ENCODE measurements around the gene GINS3. TPM values are rescaled to one million over a fixed set of nuclear protein-coding genes. Genes with fewer than 3 reads are reported as not detected.

The GINS3 gene
- total and polyA plus RNA-seq, 10 of the 15 experiments (the other 5 are each of a cell fraction or from before 2014, with no cell fraction given), result 13.6 to 22.4 (median 15.6) TPM

DNA sequence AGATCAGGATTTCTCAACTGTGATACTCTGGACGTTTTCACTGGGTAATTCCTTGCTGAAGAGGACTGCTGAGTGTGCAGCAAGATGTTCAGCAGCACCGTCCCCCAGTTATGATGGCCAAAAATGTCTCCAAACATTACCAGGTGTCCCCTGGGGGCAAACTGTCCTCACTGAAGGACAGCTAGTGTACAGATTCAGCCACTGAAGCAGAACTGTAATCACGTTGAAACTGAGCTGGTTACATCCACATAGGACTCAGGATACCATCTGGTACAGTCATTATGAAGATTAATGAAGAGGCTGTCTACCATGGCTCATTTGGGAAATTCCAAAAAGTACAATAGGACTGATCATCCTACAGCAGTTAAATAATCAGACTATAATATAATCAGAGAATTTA lies 43.3 kb upstream of the GINS3 start:
- Histone ChIP-seq H3K4me2 (ENCODE audit: control insufficient read depth, insufficient read depth) (no peak overlapping the region), H3K27ac (ENCODE audit: control insufficient read depth, insufficient read depth) (no peak overlapping the region), H3K4me1 (ENCODE audit: control insufficient read depth, insufficient read depth, low read length) (no peaks in the 10 kb centered on the region), H4K20me1 (ENCODE audit: control insufficient read depth, insufficient read depth) (no peaks in the 10 kb centered on the region), H2AFZ (ENCODE audit: control insufficient read depth, low read depth, low read length) (no peak overlapping the region), H3K36me3 (ENCODE audit: control insufficient read depth in 2 of 2, insufficient read depth in 2 of 2, low read length in 1 of 2) (no peaks in the 10 kb centered on the region), H3K4me3 (no peak overlapping the region), H3K9ac (ENCODE audit: control insufficient read depth, insufficient read depth, low read length) (no peak overlapping the region), H3K79me2 (ENCODE audit: control insufficient read depth, insufficient read depth, low read length) (no peaks in the 10 kb centered on the region), H3K27me3 (replicated peaks in 1 of 2; ENCODE audit: control insufficient read depth in 2 of 2, insufficient read depth in 2 of 2, low read length in 1 of 2) (no peaks in the 10 kb centered on the region; a peak in 1 of 4 replicates), H3K9me3 (replicated peaks; ENCODE audit: control insufficient read depth, insufficient read depth, low read length) (no peaks in the 10 kb centered on the region; the same call in 2 of the 3 replicates)
- no TSS peak for BruUV-seq (replicated peaks)
- no peak; the same call in 2 of the 3 replicates for ATAC-seq
- ChIA-PET CTCF (interaction anchor here (2.3 to 3.3 kb wide), 2 partner anchors 12 to 139 kb away, joined by 8 to 12 read pairs; no protein-coding TSS in a partner anchor), SMC1A (ENCODE audit: uncharacterized antibody, unreplicated experiment) (interaction anchor here (0.6 kb wide), 1 partner anchor 24 kb away, joined by 5 read pairs; no protein-coding TSS in a partner anchor), POLR2A (interaction anchor here (0.9 kb wide), 1 partner anchor 14 kb away, joined by 4 read pairs; no protein-coding TSS in a partner anchor), RAD21 (ENCODE audit: unreplicated experiment) (interaction anchor here (0.7 kb wide), 1 partner anchor 300 kb away, joined by 3 read pairs; no protein-coding TSS in a partner anchor)
- no peak for DNase-seq (ENCODE audit: low read depth, low spot score)
- intact Hi-C loops (cut with micrococcal nuclease; ENCODE audit: unreplicated experiment) (no loop called here), in situ Hi-C loops (cut with MboI) (loop anchor here (25.0 kb wide), 1 partner anchor 313 kb away; no protein-coding TSS in a partner anchor)
- TF ChIP-seq USF2 (IDR thresholded peaks at IDR 0.05; ENCODE audit: borderline replicate concordance, low read depth, low read length) (no peak), EED (IDR thresholded peaks at IDR 0.05; ENCODE audit: low read depth) (no peak)
- WGBS (ENCODE audit: insufficient coverage, insufficient replicate concordance, low lambda C conversion rate, missing lambda C conversion rate), result 3% methylated on average over 3 of the region's 3 CpGs
- no peak for FAIRE-seq

- in situ Hi-C loops (cut with MboI) (no loop called here), intact Hi-C loops (cut with micrococcal nuclease; ENCODE audit: unreplicated experiment) (no loop called here)
- WGBS (ENCODE audit: insufficient coverage, insufficient replicate concordance, low lambda C conversion rate, missing lambda C conversion rate), result 33% methylated on average over 8 of the region's 8 CpGs
- FAIRE-seq (no peak), ATAC-seq (no peak), DNase-seq (ENCODE audit: low read depth, low spot score) (no peak)
- Histone ChIP-seq H3K36me3 (ENCODE audit: control insufficient read depth in 2 of 2, insufficient read depth in 2 of 2, low read length in 1 of 2) (no peaks in the 10 kb centered on the region), H4K20me1 (ENCODE audit: control insufficient read depth, insufficient read depth) (no peaks in the 10 kb centered on the region), H3K4me2 (ENCODE audit: control insufficient read depth, insufficient read depth) (no peak overlapping the region), H3K9ac (ENCODE audit: control insufficient read depth, insufficient read depth, low read length) (no peak overlapping the region), H3K27ac (ENCODE audit: control insufficient read depth, insufficient read depth) (no peak overlapping the region), H3K9me3 (replicated peaks; ENCODE audit: control insufficient read depth, insufficient read depth, low read length) (no peaks in the 10 kb centered on the region; the same call in 2 of the 3 replicates), H3K27me3 (replicated peaks in 1 of 2; ENCODE audit: control insufficient read depth in 2 of 2, insufficient read depth in 2 of 2, low read length in 1 of 2) (no peaks in the 10 kb centered on the region; a peak in 1 of 4 replicates), H3K4me1 (ENCODE audit: control insufficient read depth, insufficient read depth, low read length) (no peaks in the 10 kb centered on the region), H3K4me3 (no peak overlapping the region), H3K79me2 (ENCODE audit: control insufficient read depth, insufficient read depth, low read length) (no peaks in the 10 kb centered on the region), H2AFZ (ENCODE audit: control insufficient read depth, low read depth, low read length) (no peak overlapping the region)
- RAD21 ChIA-PET (ENCODE audit: unreplicated experiment), result no interaction called here
- no TSS peak for BruUV-seq (replicated peaks)
- CTCF ChIA-PET, result no interaction called here
- TF ChIP-seq SPI1 (IDR thresholded peaks at IDR 0.05; ENCODE audit: borderline replicate concordance, insufficient read depth, low read depth, low read length) (no peak), E2F8 (IDR thresholded peaks at IDR 0.05; ENCODE audit: low read depth, partially characterized antibody) (no peak), CHD2 (IDR thresholded peaks at IDR 0.05; ENCODE audit: borderline replicate concordance, low read depth, low read length) (no peak), NFXL1 (IDR thresholded peaks at IDR 0.05; ENCODE audit: borderline replicate concordance) (no peak)
- TF ChIP-seq, protein P1, sequence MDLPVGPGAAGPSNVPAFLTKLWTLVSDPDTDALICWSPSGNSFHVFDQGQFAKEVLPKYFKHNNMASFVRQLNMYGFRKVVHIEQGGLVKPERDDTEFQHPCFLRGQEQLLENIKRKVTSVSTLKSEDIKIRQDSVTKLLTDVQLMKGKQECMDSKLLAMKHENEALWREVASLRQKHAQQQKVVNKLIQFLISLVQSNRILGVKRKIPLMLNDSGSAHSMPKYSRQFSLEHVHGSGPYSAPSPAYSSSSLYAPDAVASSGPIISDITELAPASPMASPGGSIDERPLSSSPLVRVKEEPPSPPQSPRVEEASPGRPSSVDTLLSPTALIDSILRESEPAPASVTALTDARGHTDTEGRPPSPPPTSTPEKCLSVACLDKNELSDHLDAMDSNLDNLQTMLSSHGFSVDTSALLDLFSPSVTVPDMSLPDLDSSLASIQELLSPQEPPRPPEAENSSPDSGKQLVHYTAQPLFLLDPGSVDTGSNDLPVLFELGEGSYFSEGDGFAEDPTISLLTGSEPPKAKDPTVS (IDR thresholded peaks at IDR 0.05; ENCODE audit: low read depth, low read length), result no peak
- SMC1A ChIA-PET (ENCODE audit: uncharacterized antibody, unreplicated experiment), result no interaction called here
- POLR2A ChIA-PET, result no interaction called here
Measured at GRCh38 chr16:58352690-58353089, 39.6 kb upstream of the GINS3 start.
